Measurements from ENCODE around the gene TAOK3.

TAOK3 gene

GRCh38 chr12:118371321-118372282, 1.1 kb downstream of the TAOK3 start:
- no peak for TF ChIP-seq CTCF (IDR thresholded peaks at IDR 0.05; ENCODE audit: borderline replicate concordance, insufficient read depth, low read depth, low read length)
- peak overlapping the region; percentile 99 for H3K4me3 ChIP-seq (ENCODE audit: low read depth, low read length)

GRCh38 chr12:118370601-118371000, 2.1 kb downstream of the TAOK3 start:
- no peak overlapping the region for H3K4me3 ChIP-seq (ENCODE audit: low read depth, low read length)
- TF ChIP-seq CTCF (IDR thresholded peaks at IDR 0.05; ENCODE audit: borderline replicate concordance, insufficient read depth, low read depth, low read length) = no peak

DNA sequence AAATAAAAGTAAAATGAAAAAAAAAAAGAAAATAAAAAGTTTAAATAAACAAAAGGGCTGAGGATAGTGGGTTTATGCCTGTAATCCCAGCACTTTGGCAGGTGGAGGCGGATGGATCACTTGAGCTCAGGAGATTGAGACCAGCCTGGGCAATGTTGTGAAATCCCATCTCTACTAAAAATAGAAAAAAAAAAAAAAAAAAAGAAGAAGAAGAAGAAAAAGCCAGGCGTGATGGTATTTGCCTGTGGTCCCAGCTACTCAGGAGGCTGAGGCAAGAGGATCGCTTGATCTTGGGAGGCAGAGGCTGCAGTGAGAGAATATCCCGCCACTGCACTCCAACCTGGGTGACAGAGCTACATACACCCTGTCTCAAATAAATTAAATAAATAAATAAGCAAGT, 3.9 kb downstream of the TAOK3 start:
- no peak for TF ChIP-seq CTCF (IDR thresholded peaks at IDR 0.05; ENCODE audit: borderline replicate concordance, insufficient read depth, low read depth, low read length)
- H3K4me3 ChIP-seq (ENCODE audit: low read depth, low read length) = no peak overlapping the region

GRCh38 chr12:118361889-118362288, 10.8 kb downstream of the TAOK3 start:
- TF ChIP-seq CTCF (IDR thresholded peaks at IDR 0.05; ENCODE audit: borderline replicate concordance, insufficient read depth, low read depth, low read length) = no peak
- no peak overlapping the region for H3K4me3 ChIP-seq (ENCODE audit: low read depth, low read length)

- no peak for TF ChIP-seq CTCF (IDR thresholded peaks at IDR 0.05; ENCODE audit: borderline replicate concordance, insufficient read depth, low read depth, low read length)
- no peak overlapping the region for H3K4me3 ChIP-seq (ENCODE audit: low read depth, low read length)
Observed at GRCh38 chr12:118361092-118361404, 11.7 kb downstream of the TAOK3 start.

DNA sequence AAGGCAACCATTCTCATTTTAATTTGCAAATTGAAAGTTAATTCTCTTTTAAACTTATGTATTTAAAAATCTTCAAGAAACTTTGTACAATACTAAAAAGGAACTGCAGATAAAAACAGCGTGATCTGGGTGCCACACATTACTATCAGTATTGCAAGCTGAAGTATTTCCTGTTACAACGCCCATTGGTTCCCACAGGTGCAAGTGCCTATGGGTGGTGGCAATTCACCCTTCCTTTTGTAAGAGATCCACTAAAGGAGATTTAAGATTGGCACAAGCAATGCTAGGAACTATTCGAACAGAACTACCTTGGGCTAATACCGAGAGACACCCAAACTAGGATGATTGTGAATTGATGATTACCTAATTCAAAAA, 13.2 kb downstream of the TAOK3 start:
- TF ChIP-seq CTCF (IDR thresholded peaks at IDR 0.05; ENCODE audit: borderline replicate concordance, insufficient read depth, low read depth, low read length) = no peak
- peak overlapping the region; percentile 37 for H3K4me3 ChIP-seq (ENCODE audit: low read depth, low read length)

Data from GM12875 (cell line).